Measurements from ENCODE around the gene GPALPP1. TPM values are rescaled to one million over a fixed set of nuclear protein-coding genes. Genes with fewer than 3 reads are reported as not detected.
"Not testable (repeated sequence)": the region's sequence is repeated elsewhere in the genome, so short reads cannot be mapped to it uniquely, and the experiment has no call there.

The GPALPP1 gene
- polyA plus RNA-seq, 3 donors = 49.6 to 57.9 (median 56.4) TPM

DNA sequence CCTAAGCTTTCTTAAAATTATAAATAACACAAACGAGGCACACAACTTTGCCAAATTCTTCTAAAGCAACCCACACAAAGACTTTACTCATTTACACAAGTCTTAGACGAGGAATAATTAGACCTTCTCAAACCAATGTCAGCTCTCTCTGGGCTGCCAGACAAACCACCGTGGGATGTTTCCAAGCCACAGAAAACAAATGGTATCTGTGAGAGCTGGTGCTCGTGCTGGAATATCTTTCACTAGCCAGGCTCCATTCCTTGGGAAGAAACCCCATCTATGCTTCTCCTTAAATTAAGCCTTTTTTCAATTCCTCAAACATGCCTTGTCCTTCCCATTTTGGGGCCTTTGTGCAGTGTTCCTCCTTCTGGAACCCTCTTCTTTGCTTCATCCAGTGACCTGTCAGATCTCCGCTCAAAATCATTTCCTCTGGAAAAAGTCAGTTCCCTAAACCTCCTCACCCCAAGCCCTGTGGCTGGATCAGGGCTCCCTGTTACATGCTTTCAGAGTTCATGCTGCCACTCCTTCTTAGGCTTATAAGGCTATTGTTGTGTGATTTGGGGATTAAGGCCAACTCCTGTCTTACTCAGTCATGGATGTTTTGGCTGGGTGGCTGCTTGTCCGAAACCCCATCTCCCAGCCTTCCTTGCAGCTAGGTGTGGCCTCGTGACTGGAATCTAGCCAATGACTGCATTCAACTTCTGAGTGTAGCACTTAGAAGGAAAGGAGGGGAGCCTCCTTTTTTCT is 66.7 kb downstream of the GPALPP1 start:
- DNase-seq = no peak

DNA sequence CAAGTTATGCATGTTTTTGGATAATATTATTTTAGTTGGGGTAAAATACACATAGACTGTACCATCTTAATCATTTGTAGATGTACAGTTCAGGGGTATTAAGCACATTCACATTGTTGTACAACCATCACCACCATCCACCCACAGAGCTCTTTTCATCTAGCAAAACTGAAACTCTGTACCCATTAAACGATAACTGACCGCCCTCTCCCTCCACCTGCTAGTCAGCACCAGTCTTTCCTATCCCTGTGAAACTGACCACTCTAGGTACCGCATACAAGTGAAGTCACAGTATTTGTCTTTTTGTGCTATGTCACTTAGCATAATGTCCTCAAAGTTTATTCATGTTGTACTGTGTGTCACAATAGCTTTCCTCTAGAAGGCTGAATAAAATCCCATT is 70.7 kb downstream of the GPALPP1 start:
- no peak for DNase-seq

DNA sequence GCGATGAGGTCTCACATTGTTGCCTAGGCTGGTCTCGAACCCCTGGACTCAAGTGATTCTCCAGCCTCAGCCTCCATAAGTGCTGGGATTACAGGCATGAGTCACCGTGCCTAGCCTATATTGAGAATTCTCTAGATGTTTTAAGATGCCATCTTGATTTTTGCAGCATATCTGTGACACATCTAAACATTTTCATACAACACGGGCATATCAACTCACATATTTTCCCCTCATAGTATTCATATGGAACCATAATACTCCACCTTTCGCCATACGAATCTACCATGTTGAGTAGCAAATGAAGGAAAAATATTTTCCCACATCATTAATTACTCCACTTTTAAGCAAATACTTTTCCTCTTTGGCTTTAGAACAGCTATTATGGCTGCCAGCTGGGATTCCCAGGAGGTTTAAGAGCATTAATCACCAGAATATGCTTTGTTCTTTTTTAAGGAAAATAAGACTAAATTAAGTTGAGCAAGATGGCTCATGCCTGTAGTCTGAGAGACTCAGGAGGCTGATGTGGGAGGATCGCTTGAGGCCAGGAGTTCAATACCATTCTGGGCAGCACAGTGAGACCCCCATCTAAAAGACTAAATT is 74.0 kb downstream of the GPALPP1 start:
- DNase-seq = no peak

DNA sequence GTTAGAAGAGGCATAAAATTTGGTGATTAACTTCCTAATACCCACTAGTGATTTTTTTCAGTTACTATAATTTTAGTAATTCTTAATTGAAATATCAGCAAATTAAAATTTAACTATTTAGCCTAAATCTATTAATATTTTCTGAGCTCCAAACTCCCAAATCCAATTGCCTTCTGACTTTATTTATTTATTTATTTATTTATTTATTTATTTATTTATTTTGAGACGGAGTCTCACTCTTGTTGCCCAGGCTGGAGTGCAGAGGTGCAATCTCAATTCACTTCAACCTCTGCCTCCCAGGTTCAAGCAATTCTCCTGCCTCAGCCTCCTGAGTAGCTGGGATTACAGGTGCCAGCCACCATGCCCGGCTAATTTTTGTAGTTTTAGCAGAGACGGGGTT is 74.6 kb downstream of the GPALPP1 start:
- DNase-seq = not testable (repeated sequence)

DNA sequence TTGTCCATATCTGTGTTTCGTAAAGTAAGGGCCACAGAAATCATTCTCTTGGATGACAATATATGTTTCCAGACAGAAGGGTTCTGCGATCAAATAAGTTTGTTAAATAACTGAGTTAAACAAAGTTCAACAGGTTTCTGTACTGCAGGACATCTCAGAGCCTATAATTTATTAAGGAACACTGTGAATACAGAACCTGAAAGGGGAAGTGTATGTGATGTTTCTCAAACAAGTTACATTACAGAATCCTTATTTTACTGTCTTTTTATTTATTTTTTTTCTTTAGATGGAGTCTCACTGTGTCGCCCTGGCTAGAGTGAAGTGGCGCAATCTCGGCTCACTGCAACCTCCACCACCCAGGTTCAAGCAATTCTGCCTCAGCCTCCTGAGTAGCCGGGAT is 75.6 kb downstream of the GPALPP1 start:
- DNase-seq = no peak

DNA sequence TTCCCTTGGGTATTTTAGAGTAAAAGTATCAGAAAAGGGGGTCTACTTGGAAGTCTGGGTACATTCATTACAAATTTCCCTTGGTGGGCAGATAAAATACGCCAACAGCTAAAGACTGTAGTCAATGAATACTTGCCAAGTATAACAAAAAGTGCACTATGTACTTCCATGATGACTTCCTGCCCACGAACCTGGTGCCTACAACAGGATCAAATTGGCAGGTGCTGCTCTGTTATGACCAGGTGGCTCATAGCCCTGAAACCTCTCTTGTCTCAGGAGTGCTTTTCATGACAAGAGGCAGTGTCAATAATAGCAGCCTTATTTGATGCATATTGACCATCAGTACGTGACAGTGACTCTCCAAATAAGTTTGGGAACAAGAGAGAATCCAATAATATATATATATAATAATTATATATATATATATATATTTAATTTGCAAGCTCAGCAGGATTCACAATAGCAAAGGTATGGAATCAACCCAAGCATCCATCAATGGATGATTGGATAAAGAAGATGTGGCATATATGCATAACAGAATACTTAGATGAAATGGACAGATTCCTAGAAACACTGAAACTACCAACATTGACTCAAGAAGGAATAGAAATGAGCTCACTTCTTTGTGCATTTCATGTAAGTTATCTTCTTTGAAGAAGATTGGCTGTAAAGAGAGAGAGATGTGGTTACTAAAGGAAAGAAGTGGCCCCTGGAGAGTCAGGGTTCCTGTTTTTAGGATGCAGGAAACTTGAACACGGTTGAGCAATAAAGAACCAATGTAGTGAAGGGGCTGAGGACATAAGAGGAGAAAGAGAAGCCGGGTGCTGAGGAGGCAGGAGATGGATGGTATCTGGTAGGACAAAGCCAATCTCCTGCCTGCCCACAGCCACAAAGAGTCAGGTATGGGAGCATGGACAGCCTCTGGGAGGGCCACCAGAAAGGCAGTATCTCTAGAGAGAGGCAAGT is 79.0 kb downstream of the GPALPP1 start:
- DNase-seq = no peak

DNA sequence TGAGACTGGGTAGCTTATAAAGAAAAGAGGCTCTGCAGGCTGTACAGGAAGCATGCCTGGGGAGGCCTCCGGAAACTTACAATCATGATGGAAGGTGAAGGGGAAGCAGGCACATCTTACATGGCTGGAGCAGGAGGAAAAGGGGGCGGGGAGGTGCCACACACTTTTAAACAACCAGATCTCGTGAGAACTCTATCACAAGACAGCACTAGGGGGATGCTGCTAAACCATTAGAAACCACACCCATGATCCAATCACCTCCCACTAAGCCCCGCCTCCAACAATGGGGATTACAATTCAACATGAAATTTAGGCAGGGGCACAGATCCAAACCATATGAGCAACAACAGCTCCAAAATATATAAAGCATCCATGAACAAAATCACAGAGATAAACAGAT is 84.5 kb downstream of the GPALPP1 start:
- no peak for DNase-seq

DNA sequence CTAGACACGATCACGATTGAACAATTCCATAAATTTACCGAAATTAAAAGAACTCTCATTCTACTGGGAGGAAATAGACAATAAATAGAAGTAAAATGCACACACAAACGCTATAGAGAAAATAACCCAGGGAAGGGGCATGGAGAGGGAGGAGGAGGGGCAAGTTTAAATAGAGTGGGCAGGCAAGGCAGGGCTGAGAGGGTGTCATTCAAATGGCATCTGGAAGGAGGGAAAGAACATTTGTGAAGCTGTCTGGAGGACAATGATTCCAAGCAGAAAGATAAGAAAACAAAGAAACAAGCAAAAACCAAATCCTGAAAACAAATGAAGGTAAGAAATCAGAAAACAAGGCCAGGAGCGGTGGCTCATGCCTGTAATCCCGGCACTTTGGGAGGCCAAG is 85.4 kb downstream of the GPALPP1 start:
- no peak for DNase-seq

DNA sequence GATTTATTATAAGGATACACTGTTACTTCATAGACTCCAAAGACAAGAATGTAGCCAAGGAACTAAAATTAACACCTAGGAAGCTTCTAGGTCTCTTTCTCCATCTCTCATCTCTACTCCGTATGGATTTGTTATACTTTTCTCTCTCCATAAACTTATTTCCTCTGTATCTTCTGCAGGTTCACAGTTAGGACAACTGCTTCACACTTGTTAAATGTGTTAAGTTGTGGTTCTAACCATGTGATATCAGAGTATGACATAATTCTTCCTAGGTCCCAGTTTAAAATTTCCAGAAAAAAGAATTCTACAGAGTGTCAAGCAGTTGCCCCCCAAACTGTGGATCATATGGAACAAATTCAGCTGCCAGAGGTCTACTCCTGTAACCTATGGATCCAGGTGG is 88.7 kb downstream of the GPALPP1 start:
- DNase-seq = no peak

Other genes starting within 250 kb of the GPALPP1 start
- gene NUFIP1, start 67 bp upstream of the GPALPP1 start, polyA plus RNA-seq (ENCODE audit: insufficient read length in 3 of 3) = 10 to 100 TPM; 10.8 to 11.8 (median 11.7) TPM
- gene GTF2F2, start 131.0 kb downstream of the GPALPP1 start, polyA plus RNA-seq (ENCODE audit: insufficient read length in 3 of 3) = 10 to 100 TPM; 24.6 to 26.1 (median 25.8) TPM
- under 1 TPM; 0.12 to 0.82 (median 0.63) TPM for gene KCTD4, start 211.5 kb downstream of the GPALPP1 start, polyA plus RNA-seq (ENCODE audit: insufficient read length in 3 of 3)

Measured in renal pelvis (tissue), 4 donors.